ENCODE measurements around the gene ERCC8. TPM values are rescaled to one million over a fixed set of nuclear protein-coding genes. Genes with fewer than 3 reads are reported as not detected.

The ERCC8 gene
- total and polyA plus RNA-seq, 9 of the 15 experiments (the other 6 are each of a cell fraction or from before 2014, with no cell fraction given) = 10.1 to 41.8 (median 24.4) TPM

- H3K27ac ChIP-seq (ENCODE audit: extremely low read depth, low read depth, low read length) = no peak overlapping the region
Observed at GRCh38 chr5:60903356-60903755, 41.5 kb downstream of the ERCC8 start.

More at GRCh38 chr5:60903356-60903755, 41.5 kb downstream of the ERCC8 start:
- H2AFZ ChIP-seq (ENCODE audit: low read depth, low read length) = no peak overlapping the region
- H3K4me1 ChIP-seq (replicated peaks in 1 of 2; ENCODE audit: control insufficient read depth in 2 of 2, insufficient read depth in 2 of 2, low read length in 2 of 2) = no peaks in the 10 kb centered on the region
- H3K9me3 ChIP-seq (replicated peaks; ENCODE audit: control insufficient read depth, insufficient read depth, low read depth, low read length) = no peaks in the 10 kb centered on the region
- ChIA-PET CTCF (ENCODE audit: low intra/inter-chr PET ratio) (no interaction called here), POLR2A (no interaction called here)
- no peaks in the 10 kb centered on the region for H3K9me1 ChIP-seq (ENCODE audit: control insufficient read depth, insufficient read depth, low read length)
- no peak for TF ChIP-seq SMAD2 (IDR thresholded peaks at IDR 0.05; ENCODE audit: low read depth, low read length)
- TF ChIP-seq MCM7 (IDR thresholded peaks at IDR 0.05) = no peak
- no peak for TF ChIP-seq ZBTB17 (CRISPR knock-in tag; IDR thresholded peaks at IDR 0.05)
- no peak for TF ChIP-seq ZNF197 (CRISPR knock-in tag; IDR thresholded peaks at IDR 0.05; ENCODE audit: low read depth)
- no peak for TF ChIP-seq ZNF76 (CRISPR knock-in tag; IDR thresholded peaks at IDR 0.05; ENCODE audit: borderline replicate concordance)
- no peak for TF ChIP-seq BRF1 (IDR thresholded peaks at IDR 0.05; ENCODE audit: borderline replicate concordance, extremely low read depth, insufficient read length)
- no peak for TF ChIP-seq CREB1 (IDR thresholded peaks at IDR 0.05)
- no peak for TF ChIP-seq CREB1 (CRISPR knock-in tag; IDR thresholded peaks at IDR 0.05)
- TF ChIP-seq CREB3 (tag; conservative IDR thresholded peaks at IDR 0.05; ENCODE audit: low read depth) = no peak
- no peak for TF ChIP-seq CBFA2T3 (IDR thresholded peaks at IDR 0.05)
- TF ChIP-seq SRSF3 (IDR thresholded peaks at IDR 0.05; ENCODE audit: insufficient read depth, low read length) = no peak
- TF ChIP-seq ZNF764 (CRISPR knock-in tag; IDR thresholded peaks at IDR 0.05; ENCODE audit: low read depth) = no peak
- TF ChIP-seq TCF3 (CRISPR knock-in tag; IDR thresholded peaks at IDR 0.05) = no peak
- no peak for TF ChIP-seq E2F4 (CRISPR knock-in tag; IDR thresholded peaks at IDR 0.05; ENCODE audit: low read depth)
- TF ChIP-seq ZNF324 (CRISPR knock-in tag; IDR thresholded peaks at IDR 0.05) = no peak
- no peak for TF ChIP-seq U2AF1 (optimal IDR thresholded peaks at IDR 0.05; ENCODE audit: low read depth, low read length)
- TF ChIP-seq ZNF165 (CRISPR knock-in tag; IDR thresholded peaks at IDR 0.05; ENCODE audit: borderline replicate concordance) = no peak
- TF ChIP-seq NEUROD1 (IDR thresholded peaks at IDR 0.05; ENCODE audit: borderline replicate concordance, low read depth, low read length, partially characterized antibody) = no peak
- DNase-seq (ENCODE audit: extremely low read depth in 1 of 4, low spot score in 3 of 4) (no peak), ATAC-seq (no peak), FAIRE-seq (no peak)
- 69% methylated on average over 4 of the region's 4 CpGs for whole genome bisulfite sequencing (ENCODE audit: insufficient coverage, low coverage, missing lambda C conversion rate)
- no peak overlapping the region for H3K4me2 ChIP-seq (ENCODE audit: insufficient read depth, low read length)
- H3K9ac ChIP-seq (ENCODE audit: insufficient read depth in 1 of 2, low read depth in 2 of 2, low read length in 2 of 2) = no peak overlapping the region
- no peaks in the 10 kb centered on the region for H3K79me2 ChIP-seq (ENCODE audit: control insufficient read depth, insufficient read depth, low read length)
- no TSS peak for BruUV-seq (replicated peaks)
- in situ Hi-C loops (cut with MboI) = loop anchor here (25.0 kb wide), 1 partner anchor 1091 kb away; no protein-coding TSS in a partner anchor
- intact Hi-C loops (cut with micrococcal nuclease) = no loop called here
- no peaks in the 10 kb centered on the region for H4K20me1 ChIP-seq (replicated peaks; ENCODE audit: control insufficient read depth, insufficient read depth, low read length)
- H3K36me3 ChIP-seq (ENCODE audit: control insufficient read depth, insufficient read depth, low read length) = peaks cover 6% of the 10 kb centered on the region; the same call in 1 of the 3 replicates
- H3K4me3 ChIP-seq = no peak overlapping the region
- H3K27me3 ChIP-seq (ENCODE audit: control insufficient read depth in 2 of 2, insufficient read depth in 2 of 2, low read length in 2 of 2) = no peaks in the 10 kb centered on the region

Measured in K562 (cell line).